ENCODE results near the gene RSF1.

Gene RSF1

DNA sequence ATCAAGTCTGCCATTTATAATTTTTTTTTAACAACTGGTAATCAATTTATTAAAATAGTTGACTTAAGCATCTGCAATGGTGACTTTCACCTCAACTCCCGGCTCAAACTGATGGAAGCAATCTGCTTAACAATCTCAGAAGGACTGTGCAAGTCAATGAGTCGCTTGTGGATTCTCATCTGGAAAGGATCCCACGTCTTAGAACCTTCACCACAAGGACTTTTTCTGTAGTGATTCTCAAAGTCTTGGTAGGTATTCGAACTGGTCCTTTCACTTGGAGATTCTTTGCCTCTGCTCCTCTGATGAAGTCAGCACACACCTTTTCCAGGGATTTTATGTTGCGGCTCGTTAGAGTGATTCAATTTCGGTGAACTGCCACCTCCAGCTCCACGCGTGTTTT is 7.3 kb downstream of the RSF1 start:
- no peak overlapping the region for H3K4me3 ChIP-seq (ENCODE audit: low read length)
- no peak for DNase-seq (ENCODE audit: low read depth, low spot score)

DNA sequence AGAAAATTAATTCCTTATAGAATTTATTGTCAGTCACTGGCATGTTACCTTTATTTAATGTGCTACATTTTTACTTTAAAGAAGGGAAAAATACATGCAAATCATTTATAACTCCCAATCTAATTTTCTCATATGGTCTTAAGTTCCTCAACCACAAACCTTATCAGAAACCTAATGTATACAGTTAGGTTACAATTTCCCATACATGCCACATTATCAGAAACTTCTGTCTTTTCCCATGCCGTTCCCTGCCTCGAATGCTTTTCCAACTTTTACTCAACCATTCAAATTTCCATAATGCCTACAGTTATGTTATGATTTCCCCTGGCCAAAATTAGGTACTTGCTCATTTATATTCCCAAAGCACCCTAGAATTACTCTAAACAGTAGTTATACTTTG is 13.5 kb downstream of the RSF1 start:
- H3K4me3 ChIP-seq (ENCODE audit: low read length) = no peak overlapping the region
- DNase-seq (ENCODE audit: low read depth, low spot score) = no peak

DNA sequence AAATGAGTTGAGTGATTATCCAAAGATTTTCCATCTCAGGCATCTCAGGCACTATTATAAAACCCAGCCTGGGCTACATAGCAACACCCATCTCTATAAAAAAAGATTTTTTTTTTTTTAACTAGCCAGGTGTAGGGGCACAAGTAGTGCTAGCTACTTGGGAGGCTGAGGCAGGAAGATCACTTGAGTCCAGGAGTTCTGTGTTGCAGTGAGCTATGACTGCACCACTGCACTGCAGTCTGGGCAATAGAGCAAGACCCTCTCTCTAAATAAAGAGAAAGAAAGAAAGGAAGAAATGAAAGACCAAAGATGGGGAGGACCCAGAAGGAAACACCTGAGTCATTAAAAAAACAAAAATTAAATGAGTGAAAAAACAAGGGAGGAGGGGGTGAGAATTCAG is 14.1 kb downstream of the RSF1 start:
- no peak overlapping the region for H3K4me3 ChIP-seq (ENCODE audit: low read length)
- no peak for DNase-seq (ENCODE audit: low read depth, low spot score)

DNA sequence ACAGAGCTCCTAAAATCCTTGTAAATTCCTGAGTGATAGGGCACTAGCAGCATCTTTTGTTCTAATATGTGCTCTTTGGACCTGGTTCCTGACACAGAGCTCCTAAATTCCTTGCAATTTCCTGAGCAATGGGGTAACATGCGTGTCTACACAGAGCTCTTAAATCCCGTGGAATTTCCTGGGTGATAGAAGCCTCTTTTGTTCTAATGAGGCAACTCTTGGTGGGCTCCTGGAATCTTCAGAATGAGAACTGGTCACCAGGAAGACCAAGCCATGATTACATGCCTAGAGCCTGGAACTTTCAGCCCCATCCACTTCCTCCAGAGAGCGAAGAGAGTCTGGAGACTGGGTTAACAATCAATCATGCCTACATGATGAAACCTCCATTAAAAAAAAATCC is 19.0 kb downstream of the RSF1 start:
- DNase-seq (ENCODE audit: low read depth, low spot score) = no peak
- no peak overlapping the region for H3K4me3 ChIP-seq (ENCODE audit: low read length)

DNA sequence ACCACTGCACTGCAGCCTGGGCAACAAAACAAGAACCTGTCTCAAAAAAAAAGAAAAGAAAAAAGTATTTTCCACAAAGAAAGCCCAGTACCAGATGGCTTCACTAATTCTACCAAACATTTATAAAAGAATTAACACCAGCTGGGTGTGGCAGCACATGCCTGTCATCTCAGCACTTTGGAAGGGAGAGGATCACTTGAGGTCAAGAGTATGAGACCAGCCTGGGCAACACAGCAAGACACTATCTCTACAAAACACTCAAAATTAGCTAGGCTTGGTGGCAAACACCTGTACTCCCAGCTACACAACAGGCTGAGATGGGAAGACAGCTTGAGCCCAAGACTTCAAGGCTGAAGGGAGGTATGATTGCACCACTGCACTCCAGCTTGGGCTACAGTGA is 20.1 kb downstream of the RSF1 start:
- no peak overlapping the region for H3K4me3 ChIP-seq (ENCODE audit: low read length)
- no peak for DNase-seq (ENCODE audit: low read depth, low spot score)

DNA sequence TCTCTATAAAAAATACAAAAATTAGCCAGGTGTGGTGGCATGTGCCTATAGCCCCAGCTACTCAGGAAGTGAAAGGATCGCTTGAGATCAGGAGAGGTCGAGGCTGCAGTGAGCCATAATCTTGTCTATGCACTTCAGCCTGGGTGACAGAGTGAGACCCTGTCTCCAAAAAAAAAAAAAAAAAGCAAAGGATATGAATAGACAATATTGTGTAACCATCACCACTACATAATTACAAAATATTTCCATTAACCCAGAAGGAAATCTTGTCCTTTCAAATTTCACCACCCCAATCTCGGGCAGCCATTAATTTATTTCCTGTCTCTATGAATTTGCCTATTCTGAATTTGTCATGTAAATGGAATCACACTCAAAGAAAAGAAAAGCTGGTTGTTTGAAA is 21.2 kb downstream of the RSF1 start:
- DNase-seq (ENCODE audit: low read depth, low spot score) = no peak
- H3K4me3 ChIP-seq (ENCODE audit: low read length) = no peak overlapping the region

DNA sequence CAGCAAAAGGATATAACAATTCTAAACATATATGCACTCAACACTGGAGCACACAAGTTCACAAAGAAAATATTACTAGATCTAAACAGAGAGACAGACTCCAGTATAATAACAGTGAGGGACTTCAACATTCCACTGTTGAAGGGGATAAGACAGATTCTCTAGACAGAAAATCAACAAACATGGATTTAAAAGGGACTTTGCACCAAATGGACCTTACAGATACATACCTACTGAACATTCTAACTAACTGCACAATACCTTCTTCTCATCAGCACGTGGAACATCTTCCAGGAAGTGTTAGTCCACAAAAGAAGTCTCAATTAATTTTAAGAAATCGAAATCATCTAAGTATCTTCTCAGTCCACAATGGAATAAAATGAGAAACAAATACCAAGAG is 26.6 kb downstream of the RSF1 start:
- H3K4me3 ChIP-seq (ENCODE audit: low read length) = no peak overlapping the region
- no peak for DNase-seq (ENCODE audit: low read depth, low spot score)

DNA sequence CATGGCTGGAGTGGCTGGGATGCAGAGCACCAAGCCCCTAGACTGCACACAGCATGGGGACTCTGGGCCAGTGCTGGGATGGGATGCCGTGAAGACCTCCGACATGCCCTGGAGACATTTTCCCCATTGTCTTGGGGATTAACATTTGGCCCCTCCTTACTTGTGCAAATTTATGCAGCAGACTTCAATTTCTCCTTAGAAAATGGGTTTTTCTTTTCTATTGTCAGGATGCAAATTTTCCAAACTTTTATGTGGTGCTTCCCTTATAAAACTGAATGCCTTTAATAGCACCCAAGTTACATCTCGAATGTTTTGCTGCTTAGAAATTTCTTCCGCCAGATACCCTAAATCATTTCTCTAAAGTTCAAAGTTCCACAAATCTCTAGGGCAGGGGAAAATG is 29.2 kb downstream of the RSF1 start:
- no peak for DNase-seq (ENCODE audit: low read depth, low spot score)
- H3K4me3 ChIP-seq (ENCODE audit: low read length) = no peak overlapping the region

DNA sequence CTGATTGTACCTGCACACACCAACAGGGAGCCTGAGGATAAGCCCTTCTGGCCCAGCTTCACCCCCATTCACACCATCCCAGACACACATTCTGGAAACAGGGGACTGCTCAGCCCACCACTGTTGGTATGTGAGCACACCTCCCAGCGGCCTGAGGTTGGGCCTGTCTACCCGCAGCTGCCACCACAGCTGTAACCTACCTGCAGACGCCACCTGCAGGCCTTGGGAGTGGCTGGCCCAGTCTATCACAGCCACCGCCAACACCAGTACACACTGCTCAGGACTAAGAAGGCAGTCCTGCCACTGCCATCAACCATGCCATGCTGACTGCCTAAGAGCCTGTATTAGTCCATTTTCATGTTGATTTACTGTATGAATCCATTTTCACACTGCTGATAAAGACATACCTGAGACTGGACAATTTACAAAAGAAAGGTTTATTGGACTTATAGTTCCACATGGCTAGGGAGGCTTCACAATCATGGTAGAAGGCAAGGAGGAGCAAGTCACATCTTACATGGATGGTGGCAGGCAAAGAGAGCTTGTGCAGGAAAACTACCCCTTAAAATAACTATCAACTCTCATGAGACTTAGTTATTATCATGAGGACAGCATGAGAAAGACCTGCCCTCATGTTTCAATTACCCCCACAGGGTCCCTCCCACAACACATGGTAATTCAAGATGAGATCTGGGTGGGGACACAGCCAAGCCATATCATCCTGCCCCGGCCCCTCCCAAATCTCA is 30.6 kb downstream of the RSF1 start:
- DNase-seq (ENCODE audit: low read depth, low spot score) = no peak
- H3K4me3 ChIP-seq (ENCODE audit: low read length) = no peak overlapping the region

DNA sequence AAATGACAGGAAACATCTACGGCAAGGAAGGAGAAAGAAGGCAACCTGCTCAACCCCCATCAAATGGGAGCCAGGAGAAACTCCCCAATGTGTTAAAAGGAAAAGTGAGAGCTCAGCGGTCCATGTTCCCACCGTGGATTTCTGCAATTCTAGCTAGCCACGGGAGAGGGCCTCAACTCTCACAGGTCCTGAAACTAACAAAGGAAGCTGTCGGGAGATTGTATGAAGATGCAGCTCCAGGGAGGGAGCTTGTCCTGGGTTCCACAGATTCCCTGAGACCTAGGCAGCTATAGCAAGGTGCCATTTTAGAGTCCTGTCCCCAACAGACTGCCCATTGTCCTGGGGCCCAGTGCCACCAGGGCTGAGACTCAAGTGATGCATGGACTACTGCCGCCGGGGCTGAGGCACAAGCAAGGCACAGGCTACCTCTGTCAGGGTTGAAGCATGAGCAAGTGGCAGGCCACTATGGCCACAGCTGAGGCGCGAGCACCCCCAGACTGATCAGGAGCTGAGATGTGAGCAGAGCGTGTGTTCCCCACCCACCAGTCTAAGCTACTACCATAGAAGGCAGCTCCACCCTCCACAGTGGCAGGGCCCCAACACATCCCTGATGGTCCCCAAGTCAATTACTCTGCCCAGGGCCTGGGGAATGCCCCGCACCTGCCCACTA is 31.3 kb downstream of the RSF1 start:
- DNase-seq (ENCODE audit: low read depth, low spot score) = no peak
- H3K4me3 ChIP-seq (ENCODE audit: low read length) = no peak overlapping the region

DNA sequence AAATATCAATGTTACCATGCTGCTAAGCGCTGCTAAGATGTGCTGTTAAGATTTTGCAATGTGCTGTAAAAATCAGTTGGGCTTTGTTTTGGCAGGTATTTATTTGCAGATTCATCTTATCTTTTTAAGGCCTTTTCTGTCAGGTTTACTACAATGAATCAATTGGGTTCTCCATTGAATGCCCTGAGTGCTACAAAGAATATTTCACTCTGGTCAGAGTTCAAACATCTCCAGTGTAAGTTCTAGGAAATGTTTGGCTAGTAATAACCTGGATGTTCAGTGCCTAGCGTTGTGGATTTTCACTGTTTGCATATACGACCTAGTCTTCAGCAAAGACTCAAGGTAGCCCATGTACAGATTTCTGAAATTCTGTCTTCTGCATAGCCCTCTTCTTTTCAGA is 36.0 kb downstream of the RSF1 start:
- H3K4me3 ChIP-seq (ENCODE audit: low read length) = no peak overlapping the region
- DNase-seq (ENCODE audit: low read depth, low spot score) = no peak

DNA sequence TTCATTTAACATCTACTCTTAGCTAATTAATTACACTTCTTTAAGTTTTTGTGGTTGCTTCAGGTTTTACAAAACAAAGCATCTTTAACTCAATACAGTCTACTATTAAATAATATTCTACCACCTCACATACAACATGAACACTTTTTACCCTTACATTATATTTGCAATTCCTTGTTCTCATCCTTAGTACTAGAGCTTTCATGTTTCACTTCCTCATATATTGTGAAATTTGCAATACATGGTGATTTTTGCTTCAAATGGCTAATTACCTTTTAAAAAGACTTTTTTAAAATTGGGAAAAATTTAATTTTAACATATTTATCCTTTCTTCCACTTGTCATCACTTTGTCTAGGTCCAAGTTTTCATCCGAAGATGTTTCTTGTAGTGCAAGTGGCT is 37.5 kb downstream of the RSF1 start:
- no peak overlapping the region for H3K4me3 ChIP-seq (ENCODE audit: low read length)
- no peak for DNase-seq (ENCODE audit: low read depth, low spot score)

DNA sequence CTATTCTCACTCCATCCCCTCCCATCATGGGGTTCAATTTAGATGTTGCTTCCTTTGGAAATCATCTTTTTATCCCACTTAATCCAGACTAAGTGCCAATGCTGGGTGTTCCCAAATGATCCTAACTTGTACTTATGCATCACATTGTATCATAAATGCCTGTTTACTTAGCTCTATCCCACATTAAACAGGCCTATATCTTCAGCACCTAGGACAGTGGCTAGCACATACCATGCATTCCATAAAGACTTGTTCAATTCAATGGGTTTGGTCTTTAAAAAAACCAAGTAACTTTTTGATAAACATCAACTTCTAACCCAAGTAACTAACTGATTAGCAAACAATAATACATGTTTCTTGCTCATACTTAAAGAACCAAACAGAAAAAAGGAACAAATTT is 40.6 kb downstream of the RSF1 start:
- no peak overlapping the region for H3K4me3 ChIP-seq (ENCODE audit: low read length)
- DNase-seq (ENCODE audit: low read depth, low spot score) = peak; percentile 12

DNA sequence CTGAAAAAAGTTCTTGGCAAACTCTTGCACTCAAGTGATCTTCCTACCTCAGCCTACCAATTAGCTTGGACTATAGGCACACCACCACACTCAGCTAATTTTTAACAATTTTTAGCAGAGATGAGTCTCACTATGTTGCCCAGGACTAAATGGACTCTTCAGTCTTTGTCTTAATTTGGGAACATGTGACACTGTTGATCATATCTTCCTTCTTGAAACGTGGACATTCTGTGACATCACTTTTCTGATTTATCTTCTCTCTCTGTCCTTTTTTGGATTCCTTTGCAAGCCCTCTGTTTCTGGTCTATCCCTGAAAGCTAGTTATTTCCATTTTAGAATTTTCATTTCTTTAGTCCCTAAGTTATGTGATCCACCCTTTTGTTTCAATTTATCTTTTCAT is 42.0 kb downstream of the RSF1 start:
- DNase-seq (ENCODE audit: low read depth, low spot score) = no peak
- no peak overlapping the region for H3K4me3 ChIP-seq (ENCODE audit: low read length)

DNA sequence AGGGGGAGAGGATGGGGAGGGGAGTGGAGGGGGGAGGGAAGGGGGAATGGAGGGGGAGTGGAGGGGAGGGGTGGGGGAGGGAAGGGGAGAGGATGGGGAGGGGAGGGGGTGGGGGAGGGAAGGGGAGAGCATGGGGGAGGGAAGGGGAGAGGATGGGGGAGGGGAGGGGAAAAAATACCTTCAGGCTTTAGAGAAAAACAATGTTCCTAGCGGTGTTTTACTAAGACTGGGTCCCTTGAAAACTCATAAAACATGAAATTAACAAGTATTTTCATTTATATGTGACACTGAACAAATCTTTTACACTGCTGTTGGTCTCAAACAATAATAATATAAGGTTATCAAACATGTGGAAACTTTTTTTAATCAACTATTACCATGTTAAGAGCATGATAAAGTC is 42.4 kb downstream of the RSF1 start:
- H3K4me3 ChIP-seq (ENCODE audit: low read length) = no peak overlapping the region

DNA sequence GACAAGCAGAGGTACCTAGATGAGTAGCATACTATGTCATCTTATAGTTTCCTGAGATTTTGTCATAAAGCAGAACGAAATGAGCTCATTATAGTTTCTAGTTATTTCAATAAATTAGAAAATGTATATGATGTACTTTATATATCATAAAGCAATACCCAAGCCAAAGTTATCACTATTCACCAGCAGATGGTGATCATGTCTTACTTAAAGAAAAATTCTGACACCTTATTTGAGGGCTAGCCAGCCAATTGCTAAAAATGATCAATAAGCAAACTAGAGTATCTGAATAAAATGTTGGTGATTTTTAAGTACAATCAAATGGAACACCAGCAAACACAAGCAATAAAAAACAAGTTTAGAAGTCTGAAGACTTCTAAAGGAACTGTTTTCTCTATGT is 44.1 kb downstream of the RSF1 start:
- peak; percentile 16 for DNase-seq (ENCODE audit: low read depth, low spot score)
- H3K4me3 ChIP-seq (ENCODE audit: low read length) = no peak overlapping the region

More for the DNA sequence above, 42.4 kb downstream of the RSF1 start:
- no peak for DNase-seq (ENCODE audit: low read depth, low spot score)

DNA sequence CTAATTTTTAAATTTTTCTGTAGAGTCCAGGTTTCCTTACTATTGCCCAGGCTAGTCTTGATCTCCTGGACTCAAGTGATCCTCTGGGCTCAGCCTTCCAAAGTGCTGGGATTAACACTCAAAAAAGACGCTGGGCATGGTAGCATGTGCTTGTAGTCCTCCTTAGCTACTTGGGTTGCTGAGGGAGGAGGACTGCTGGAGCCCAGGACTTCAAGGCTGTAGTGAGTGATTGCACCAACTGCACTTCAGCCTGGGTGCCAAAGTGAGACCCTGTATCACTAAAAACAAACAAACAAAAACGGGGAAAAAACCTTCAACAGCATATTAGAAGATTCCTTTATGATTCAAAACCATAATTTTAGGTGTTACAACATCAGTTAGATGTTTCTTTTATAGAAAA is 44.6 kb downstream of the RSF1 start:
- no peak overlapping the region for H3K4me3 ChIP-seq (ENCODE audit: low read length)
- DNase-seq (ENCODE audit: low read depth, low spot score) = no peak

DNA sequence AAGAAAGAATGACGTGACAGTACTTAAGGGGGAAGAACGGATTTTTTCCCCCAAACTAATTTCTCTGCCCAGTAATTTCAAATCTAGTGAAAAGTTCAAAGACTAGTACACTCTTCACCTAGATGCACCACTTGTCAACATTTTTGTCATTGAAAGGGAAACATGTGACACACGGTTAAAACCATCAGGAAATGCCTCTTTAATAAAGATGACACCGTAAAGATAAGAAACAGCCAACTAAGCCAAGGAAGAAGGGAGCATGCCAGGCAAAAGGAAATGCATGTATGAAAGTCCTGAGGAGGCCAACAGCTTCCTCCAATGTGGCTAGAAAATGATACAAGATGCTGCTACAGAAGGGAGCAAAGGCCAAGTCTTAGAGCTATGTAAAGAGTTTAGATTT is 49.4 kb downstream of the RSF1 start:
- peak; percentile 26 for DNase-seq (ENCODE audit: low read depth, low spot score)
- H3K4me3 ChIP-seq (ENCODE audit: low read length) = no peak overlapping the region

DNA sequence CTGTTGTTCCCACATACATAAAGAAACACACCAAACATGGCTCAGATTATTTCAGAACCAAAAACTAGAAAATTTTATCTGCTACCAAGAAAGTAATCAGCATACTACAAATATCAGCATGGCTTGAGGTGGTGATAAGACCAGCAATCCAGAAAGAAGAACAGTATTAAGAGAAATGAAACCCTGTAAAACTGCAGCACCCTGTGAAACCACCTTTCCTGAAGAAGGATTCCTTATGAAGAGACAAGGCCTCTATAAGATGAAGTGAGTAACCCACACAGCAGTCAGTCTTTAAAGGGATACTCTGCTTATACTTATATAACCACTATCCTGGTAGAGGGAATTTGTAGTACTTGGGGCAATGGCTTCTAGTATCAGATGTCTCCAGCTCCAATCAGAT is 49.9 kb downstream of the RSF1 start:
- no peak for DNase-seq (ENCODE audit: low read depth, low spot score)

DNA sequence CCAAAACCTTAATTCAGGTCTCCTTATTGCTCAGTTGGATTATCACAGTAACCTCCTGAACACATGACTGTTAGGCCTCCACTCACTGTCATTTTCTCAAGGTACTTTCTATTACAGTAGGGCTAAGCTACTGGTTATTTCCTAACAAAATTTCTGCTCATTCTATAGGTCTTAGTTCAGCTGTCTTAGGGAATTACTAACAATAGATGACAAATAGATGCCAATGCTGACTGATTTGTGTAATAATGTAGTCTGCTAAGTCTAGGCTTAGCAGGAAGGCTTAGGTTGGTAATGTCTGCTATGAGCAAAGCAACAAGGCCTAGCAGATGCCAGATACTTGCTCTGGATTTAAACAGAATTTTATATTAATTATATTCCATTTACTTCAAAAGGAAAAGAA is 58.1 kb downstream of the RSF1 start:
- no peak for DNase-seq (ENCODE audit: low read depth, low spot score)
- H3K4me3 ChIP-seq (ENCODE audit: low read length) = no peak overlapping the region

More for the DNA sequence above, 49.9 kb downstream of the RSF1 start:
- H3K4me3 ChIP-seq (ENCODE audit: low read length) = no peak overlapping the region

DNA sequence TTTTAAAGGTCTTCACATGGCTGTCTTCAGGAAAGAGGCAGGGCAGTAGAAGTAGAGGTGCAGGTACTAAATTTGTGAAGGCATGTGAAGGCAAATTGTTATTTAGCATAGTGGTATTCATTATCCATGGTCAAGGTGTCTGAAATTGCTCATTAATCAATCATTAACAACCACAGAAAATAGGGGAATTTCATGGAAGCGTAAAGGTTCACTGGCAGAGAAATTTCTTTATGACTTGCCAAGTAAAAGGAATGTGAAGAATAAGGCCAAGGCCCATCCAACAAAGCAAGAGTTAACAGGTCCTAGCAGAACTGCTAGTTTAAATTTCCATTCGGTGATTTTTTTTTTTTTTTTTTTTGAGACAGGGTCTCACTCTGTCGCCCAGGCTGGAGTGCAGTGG is 59.0 kb downstream of the RSF1 start:
- no peak for DNase-seq (ENCODE audit: low read depth, low spot score)
- H3K4me3 ChIP-seq (ENCODE audit: low read length) = no peak overlapping the region

Data from Jurkat, Clone E6-1 (cell line).